Measurements from ENCODE around the gene SAP25.

Gene SAP25

DNA sequence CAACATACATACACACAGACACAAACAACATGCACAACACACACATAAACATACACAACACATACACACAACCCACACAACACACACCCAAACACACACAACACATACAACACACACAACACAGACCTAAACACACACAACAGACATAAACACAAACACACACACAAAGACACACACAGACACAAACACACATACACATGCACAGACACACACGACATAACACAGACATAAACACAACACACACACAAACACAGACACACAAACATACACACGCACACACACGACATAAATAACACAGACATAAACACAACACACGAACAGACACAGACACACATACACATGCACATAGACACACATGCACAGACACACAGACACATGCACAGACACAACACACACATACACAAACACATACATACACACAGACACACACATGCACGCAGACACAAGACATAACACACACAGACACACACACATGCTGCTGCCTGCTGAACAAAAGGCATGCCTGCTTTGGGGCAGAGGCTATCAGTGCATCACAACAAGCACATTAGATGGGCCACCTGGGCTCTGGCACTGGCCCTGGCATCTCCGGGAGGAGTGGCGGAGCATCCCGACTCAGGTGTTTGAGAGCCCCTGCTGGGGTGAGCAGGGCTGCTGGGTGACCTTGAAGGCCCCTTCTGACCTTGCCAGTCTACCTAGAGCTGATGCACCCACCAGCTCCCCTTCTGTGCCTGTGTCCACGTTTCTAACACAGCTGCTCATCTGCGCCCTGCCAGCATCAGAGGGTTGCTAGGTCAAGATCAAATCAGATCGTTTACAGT is 7.0 kb upstream of the SAP25 start:
- TF ChIP-seq, protein P1, sequence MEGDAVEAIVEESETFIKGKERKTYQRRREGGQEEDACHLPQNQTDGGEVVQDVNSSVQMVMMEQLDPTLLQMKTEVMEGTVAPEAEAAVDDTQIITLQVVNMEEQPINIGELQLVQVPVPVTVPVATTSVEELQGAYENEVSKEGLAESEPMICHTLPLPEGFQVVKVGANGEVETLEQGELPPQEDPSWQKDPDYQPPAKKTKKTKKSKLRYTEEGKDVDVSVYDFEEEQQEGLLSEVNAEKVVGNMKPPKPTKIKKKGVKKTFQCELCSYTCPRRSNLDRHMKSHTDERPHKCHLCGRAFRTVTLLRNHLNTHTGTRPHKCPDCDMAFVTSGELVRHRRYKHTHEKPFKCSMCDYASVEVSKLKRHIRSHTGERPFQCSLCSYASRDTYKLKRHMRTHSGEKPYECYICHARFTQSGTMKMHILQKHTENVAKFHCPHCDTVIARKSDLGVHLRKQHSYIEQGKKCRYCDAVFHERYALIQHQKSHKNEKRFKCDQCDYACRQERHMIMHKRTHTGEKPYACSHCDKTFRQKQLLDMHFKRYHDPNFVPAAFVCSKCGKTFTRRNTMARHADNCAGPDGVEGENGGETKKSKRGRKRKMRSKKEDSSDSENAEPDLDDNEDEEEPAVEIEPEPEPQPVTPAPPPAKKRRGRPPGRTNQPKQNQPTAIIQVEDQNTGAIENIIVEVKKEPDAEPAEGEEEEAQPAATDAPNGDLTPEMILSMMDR (conservative IDR thresholded peaks at IDR 0.05; ENCODE audit: low read depth, low read length): no peak
- no peak overlapping the region for H3K4me3 ChIP-seq (ENCODE audit: low read depth, low read length)
- no peak for DNase-seq (ENCODE audit: low read depth)

GRCh38 chr7:100578246-100579183 is 4.8 kb upstream of the SAP25 start:
- DNase-seq (ENCODE audit: low read depth): no peak
- TF ChIP-seq, protein P1 (conservative IDR thresholded peaks at IDR 0.05; ENCODE audit: low read depth, low read length): no peak
- H3K4me3 ChIP-seq (ENCODE audit: low read depth, low read length): no peak overlapping the region

- H3K4me3 ChIP-seq (ENCODE audit: low read depth, low read length): no peak overlapping the region
- TF ChIP-seq, protein P1 (conservative IDR thresholded peaks at IDR 0.05; ENCODE audit: low read depth, low read length): no peak
- DNase-seq (ENCODE audit: low read depth): no peak
Measured at GRCh38 chr7:100577507-100577906, 3.8 kb upstream of the SAP25 start.

DNA sequence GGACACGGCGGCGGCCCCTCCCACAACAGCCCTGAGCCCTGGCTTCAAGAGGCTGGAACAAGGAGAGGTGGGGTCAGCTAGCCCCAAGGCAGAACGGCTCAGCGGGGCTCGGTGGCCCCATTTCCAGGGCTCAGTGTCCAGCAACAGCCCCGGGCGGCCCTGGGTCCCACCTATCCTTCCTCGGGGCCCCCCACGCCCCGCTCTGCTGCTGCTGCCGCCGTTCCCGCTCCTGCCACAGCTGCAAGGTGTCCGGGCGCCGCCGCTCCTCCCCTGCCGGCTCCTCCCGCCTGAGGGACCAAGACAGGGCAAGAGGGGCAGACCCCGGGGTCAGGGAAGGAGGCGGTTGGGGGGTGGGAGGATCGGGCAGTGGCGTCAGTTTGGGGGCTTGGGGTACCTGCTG is 3.4 kb upstream of the SAP25 start:
- H3K4me3 ChIP-seq (ENCODE audit: low read depth, low read length): no peak overlapping the region
- no peak for DNase-seq (ENCODE audit: low read depth)
- TF ChIP-seq, protein P1 (conservative IDR thresholded peaks at IDR 0.05; ENCODE audit: low read depth, low read length): no peak

DNA sequence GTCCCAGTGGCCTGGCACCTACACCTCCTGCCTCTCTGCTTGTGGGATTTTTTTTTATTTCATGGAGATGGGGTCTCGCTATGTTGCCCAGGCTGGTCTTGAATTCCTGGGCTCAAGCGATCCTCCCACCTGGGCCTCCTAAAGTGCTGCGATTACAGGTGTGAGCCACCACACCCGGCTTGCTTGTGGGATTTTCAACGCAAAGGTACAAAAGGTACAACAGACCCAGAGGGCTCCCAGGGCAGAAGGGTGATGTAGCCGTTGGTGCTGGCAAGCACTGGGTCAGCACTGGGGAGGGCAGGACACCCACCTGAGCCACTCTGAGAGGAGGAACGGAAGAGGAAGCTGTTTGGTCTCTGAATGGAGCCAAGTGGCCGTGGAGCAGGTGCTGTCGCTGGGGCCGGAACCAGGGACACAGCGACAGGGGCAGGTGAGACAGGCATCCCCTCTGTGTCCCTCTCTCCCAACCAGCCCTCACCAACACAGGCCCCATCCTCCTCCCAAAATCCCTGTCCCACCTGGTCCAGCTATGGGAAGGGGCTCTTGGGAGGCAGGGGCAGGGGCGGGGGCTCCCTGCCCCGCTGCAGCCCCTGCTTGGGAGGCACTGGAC is 2.8 kb upstream of the SAP25 start:
- H3K4me3 ChIP-seq (ENCODE audit: low read depth, low read length): no peak overlapping the region
- TF ChIP-seq, protein P1 (conservative IDR thresholded peaks at IDR 0.05; ENCODE audit: low read depth, low read length): no peak
- no peak for DNase-seq (ENCODE audit: low read depth)

DNA sequence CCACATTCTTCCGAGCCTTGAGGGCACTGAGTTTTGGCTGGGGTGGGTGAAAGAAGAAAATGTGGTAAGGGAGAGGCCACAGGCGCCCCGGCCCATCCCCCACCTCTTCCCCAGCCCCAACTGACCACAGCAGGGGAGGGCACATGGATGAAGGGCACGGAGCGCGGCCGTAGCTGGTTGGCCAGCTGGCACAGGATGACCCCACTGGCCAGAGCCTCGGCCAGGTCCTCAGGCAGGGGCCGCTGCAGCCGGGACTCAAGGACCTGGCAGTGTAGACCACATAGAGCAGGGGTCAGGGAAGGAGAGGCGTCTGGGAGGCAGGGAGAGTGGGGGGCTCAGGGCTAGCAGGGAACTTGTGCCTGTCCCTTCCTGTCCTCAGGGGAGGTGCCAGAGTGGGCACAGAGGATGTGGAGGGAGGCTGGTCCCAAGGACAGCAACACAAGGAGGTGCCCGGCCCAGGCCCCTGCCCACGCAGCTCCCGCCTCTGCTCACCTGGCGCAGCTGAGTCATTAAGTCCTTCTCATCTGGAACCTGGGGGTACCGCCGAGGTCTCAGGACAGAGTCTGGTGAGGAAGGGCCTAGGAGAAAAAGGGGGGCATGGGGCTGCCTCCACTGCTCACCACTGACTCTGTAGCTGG is 2.2 kb upstream of the SAP25 start:
- no peak overlapping the region for H3K4me3 ChIP-seq (ENCODE audit: low read depth, low read length)
- DNase-seq (ENCODE audit: low read depth): no peak
- TF ChIP-seq, protein P1 (conservative IDR thresholded peaks at IDR 0.05; ENCODE audit: low read depth, low read length): no peak

Measured in choroid plexus epithelial cell (primary cell).